Measurements from ENCODE around the gene PLEKHM3.

PLEKHM3 gene

GRCh38 chr2:208025037-208025813 lies at the start of gene PLEKHM3:
PLEKHM3 (minus strand) TSS chr2:208025527; CDS start chr2:208001639, 23,888 bp downstream.
- peak; percentile 65 to 71 for DNase-seq (ENCODE audit: low read depth in 2 of 2)

GRCh38 chr2:208074610-208075356 lies 49.5 kb upstream of the PLEKHM3 start:
- no peak for DNase-seq (ENCODE audit: low read depth in 2 of 2)

- DNase-seq (ENCODE audit: low read depth in 2 of 2): peak; percentile 7 to 45
These were observed 47.0 kb upstream of the PLEKHM3 start for GRCh38 chr2:208072250-208072892.

- DNase-seq (ENCODE audit: low read depth in 2 of 2): no peak
These were observed 43.9 kb upstream of the PLEKHM3 start for GRCh38 chr2:208069186-208069585.

GRCh38 chr2:208066016-208066415 lies 40.7 kb upstream of the PLEKHM3 start:
- DNase-seq (ENCODE audit: low read depth in 2 of 2): no peak

- DNase-seq (ENCODE audit: low read depth in 2 of 2): no peak
These were observed 40.1 kb upstream of the PLEKHM3 start for GRCh38 chr2:208065476-208065875.

- DNase-seq (ENCODE audit: low read depth in 2 of 2): no peak
These were observed 39.1 kb upstream of the PLEKHM3 start for GRCh38 chr2:208064220-208064961.

- no peak for DNase-seq (ENCODE audit: low read depth in 2 of 2)
These were observed 37.6 kb upstream of the PLEKHM3 start for GRCh38 chr2:208062961-208063360.

GRCh38 chr2:208062113-208062512 lies 36.8 kb upstream of the PLEKHM3 start:
- DNase-seq (ENCODE audit: low read depth in 2 of 2): no peak

GRCh38 chr2:208057108-208057507 lies 31.8 kb upstream of the PLEKHM3 start:
- DNase-seq (ENCODE audit: low read depth in 2 of 2): no peak

GRCh38 chr2:208049441-208049840 lies 24.1 kb upstream of the PLEKHM3 start:
- DNase-seq (ENCODE audit: low read depth in 2 of 2): no peak

GRCh38 chr2:208049006-208049405 lies 23.7 kb upstream of the PLEKHM3 start:
- DNase-seq (ENCODE audit: low read depth in 2 of 2): no peak

GRCh38 chr2:208047840-208048239 lies 22.5 kb upstream of the PLEKHM3 start:
- DNase-seq (ENCODE audit: low read depth in 2 of 2): no peak

- no peak for DNase-seq (ENCODE audit: low read depth in 2 of 2)
These were observed 21.4 kb upstream of the PLEKHM3 start for GRCh38 chr2:208046686-208047085.

GRCh38 chr2:208042450-208042849 lies 17.1 kb upstream of the PLEKHM3 start:
- no peak for DNase-seq (ENCODE audit: low read depth in 2 of 2)

- DNase-seq (ENCODE audit: low read depth in 2 of 2): no peak
These were observed 16.7 kb upstream of the PLEKHM3 start for GRCh38 chr2:208042041-208042440.

- peak; percentile 49 to 73 for DNase-seq (ENCODE audit: low read depth in 2 of 2)
These were observed 15.2 kb upstream of the PLEKHM3 start for GRCh38 chr2:208040199-208041171.

- no peak for DNase-seq (ENCODE audit: low read depth in 2 of 2)
These were observed 14.2 kb upstream of the PLEKHM3 start for GRCh38 chr2:208039376-208040110.

GRCh38 chr2:208037564-208038487 lies 12.5 kb upstream of the PLEKHM3 start:
- DNase-seq (ENCODE audit: low read depth in 2 of 2): no peak

Data from stimulated activated CD4-positive, alpha-beta T cell treated with anti-CD3 and anti-CD28 coated beads, Interleukin-12 subunit alpha, Interleukin-12 subunit beta, amount 100 ng/mL, for 24 hours (primary cell).